NCI-H446 treated with DMSO at 0.1 percent for 48 hours (cell line): ENCODE results near the gene ATE1.
"Not testable (repeated sequence)": the region's sequence is repeated elsewhere in the genome, so short reads cannot be mapped to it uniquely, and the experiment has no call there.

Experiments used
- DNase-seq: peaks from one replicate; lab custom pipeline; 2025; lab: John Stamatoyannopoulos, UW

Gene ATE1

DNA sequence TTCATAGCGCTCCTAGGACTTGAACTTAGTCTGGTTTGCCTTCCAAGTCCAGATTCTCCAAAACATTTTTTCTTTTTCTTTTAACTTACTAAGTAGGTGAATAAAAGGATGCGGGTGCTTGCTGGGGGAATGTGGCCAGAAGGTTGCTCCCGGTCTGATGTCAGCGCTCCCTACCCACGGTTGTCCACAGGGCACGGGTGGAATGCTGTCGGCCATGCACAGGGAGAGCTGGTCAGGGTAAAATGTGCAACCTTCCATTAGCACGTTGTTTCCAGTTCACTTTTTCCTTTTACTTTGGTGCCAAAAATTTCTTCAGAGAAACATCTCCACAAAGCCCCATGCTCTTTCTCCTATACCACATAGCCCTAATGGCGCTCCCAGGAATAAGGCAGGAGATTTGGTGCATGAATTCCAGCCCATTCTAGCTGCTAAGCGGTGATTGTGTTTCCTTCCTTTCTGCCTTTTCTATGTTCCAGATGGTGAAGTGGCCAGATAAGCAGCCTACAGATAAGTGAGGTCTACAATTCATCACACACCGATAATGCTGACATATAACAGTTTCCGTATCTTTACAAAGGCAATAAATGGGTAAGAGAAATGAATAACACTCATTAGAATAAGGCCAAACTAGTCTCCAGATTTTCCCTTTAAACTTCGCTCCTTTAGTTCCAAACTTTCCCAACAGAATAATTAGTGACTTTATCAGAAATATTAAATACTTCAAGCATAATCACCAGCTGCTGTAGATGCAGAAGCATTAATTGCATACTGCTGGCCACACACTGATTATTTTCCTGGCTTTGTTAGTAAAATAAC lies 191.3 kb downstream of the ATE1 start:
- DNase-seq: no peak

GRCh38 chr10:121735263-121735662 lies 192.6 kb downstream of the ATE1 start:
- no peak for DNase-seq

DNA sequence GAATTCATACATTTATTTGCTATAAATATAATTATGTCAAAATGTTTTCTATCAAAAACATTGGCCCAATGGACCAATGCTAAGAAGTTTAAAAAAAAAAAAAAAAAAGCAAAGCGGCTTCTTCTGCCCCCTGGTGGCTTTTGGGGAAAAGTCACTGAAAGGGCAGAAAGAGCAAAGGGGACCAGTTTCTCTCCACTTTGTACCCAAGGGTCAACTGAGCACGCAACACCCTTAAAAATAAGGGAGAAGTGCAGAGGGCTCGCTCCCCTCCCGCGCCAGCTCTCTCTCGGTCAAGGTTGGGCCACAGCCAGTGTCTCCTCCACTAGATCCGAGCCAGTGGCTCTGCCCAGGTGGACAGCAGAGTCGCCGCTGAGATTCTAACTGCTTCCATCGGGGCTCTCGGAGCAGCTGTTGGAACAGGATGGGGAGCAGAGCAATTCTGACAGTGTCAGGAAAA lies 193.2 kb downstream of the ATE1 start:
- DNase-seq: no peak

- DNase-seq: no peak
These were observed 195.0 kb downstream of the ATE1 start for GRCh38 chr10:121732656-121733445.

DNA sequence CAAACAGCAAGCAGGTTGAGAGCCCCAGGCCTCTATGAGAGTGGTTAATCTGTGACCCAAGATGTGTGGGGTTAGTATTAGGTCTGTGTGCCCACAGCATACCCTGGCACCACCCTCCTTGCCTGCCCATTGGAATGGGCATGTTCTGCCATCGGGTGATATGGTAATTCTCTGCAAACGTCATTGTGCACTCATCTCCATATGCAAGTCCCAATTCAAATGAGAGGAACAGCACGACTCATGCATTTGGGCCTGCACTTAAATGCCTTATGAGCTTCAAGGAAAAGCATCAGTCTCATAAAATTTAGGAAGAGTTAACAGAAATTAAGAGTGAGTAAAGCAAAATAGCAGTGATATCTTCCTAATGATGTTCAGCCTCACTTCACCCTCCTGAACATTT lies 195.7 kb downstream of the ATE1 start:
- DNase-seq: no peak

DNA sequence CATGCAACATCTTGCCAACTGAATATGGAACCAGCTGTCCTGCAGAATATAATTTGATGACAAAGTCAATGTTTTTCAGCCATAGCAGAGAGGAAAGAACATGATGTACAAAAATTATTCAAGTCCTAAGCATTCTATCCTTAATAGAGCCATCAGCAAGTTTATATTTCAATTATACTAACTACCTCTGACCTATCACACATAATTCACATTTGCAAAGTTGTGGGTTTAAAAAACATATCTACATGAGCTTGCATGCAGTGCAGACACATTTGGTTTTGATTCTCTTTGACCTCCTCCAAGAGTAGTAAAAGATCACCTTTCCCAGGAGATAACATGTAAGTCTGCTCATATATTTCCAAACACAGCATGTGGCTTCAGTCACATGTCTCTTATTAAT lies 203.5 kb downstream of the ATE1 start:
- DNase-seq: no peak

DNA sequence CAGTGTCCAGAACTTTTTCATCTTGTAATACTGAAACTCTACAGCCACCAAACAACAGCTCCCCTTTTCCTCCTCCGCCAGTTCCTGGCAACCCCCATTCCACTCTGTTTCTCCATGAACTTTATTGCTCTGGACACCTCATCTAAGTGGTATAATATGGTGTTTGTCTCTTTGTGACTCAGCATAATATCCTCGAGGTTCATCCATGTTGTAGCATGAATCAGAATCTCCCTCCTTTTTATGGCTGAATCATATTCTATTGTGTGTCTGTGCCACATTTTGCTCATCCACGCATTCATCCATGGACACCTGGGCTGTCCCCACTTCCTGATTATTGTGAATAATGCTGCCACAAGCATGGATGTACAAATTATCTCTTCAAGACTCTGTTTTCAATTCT lies 205.2 kb downstream of the ATE1 start:
- DNase-seq: no peak

- no peak for DNase-seq
These were observed 206.6 kb downstream of the ATE1 start for GRCh38 chr10:121721257-121721656.

DNA sequence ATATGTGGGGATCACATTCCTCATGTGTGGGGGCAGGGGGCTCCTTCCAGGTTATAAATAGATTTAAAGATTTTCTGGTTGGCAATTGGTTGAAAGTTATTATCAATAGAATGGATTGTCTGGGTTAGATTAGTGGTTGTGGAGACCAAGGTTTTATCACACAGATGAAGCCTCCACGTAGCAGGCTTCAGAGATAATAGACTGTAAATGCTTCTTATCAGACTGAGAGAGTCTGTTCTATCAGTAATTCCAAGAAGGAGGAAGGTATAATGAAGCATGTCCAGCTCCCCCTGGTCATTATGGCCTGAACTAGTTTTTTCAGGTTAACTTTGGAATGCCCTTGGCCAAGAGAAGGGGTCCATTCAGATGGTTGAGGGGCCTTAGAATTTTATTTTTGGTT lies 211.9 kb downstream of the ATE1 start:
- no peak for DNase-seq

- DNase-seq: no peak
These were observed 212.8 kb downstream of the ATE1 start for GRCh38 chr10:121715076-121715475.

GRCh38 chr10:121713486-121713885 lies 214.3 kb downstream of the ATE1 start:
- peak; percentile 75 for DNase-seq

DNA sequence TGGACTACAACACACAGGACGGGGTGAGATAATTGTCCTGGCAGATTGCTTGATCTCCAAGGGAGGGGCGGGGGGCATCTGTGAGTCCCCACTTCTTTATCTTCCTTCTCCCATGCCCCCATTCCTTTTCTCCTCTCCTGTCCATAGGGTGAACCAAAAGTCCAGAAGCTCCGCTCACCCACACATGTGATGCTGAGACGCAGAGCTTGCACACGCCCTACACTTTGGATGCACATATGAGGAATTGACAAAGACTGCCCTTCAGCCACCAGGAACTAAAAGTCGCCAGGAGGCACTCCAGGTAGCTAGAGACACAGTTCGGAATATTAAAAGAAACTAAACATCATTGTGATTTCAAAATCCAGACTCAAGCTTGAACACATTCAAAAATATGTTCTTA lies 216.9 kb downstream of the ATE1 start:
- no peak for DNase-seq

DNA sequence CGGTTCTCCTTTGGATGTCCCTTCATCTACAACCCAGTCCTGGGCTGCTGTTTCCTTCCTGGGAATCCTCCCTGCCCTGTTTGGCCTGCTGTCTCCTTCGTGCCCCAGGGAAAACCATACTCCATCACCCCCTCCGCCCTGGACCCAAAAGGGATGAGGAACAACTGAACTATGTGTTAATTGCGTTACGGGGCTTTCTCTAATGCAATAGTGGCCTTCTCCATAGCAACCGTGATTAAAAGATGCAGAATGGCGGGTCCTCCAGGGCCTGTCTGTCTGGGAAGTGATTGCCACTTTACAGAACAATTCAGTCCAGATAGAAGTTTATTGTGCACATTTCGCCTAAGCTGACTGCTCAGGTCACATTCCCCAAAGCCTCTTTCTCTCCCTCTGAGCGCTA lies 217.6 kb downstream of the ATE1 start:
- no peak for DNase-seq

- no peak for DNase-seq
These were observed 218.2 kb downstream of the ATE1 start for GRCh38 chr10:121709675-121710073.

DNA sequence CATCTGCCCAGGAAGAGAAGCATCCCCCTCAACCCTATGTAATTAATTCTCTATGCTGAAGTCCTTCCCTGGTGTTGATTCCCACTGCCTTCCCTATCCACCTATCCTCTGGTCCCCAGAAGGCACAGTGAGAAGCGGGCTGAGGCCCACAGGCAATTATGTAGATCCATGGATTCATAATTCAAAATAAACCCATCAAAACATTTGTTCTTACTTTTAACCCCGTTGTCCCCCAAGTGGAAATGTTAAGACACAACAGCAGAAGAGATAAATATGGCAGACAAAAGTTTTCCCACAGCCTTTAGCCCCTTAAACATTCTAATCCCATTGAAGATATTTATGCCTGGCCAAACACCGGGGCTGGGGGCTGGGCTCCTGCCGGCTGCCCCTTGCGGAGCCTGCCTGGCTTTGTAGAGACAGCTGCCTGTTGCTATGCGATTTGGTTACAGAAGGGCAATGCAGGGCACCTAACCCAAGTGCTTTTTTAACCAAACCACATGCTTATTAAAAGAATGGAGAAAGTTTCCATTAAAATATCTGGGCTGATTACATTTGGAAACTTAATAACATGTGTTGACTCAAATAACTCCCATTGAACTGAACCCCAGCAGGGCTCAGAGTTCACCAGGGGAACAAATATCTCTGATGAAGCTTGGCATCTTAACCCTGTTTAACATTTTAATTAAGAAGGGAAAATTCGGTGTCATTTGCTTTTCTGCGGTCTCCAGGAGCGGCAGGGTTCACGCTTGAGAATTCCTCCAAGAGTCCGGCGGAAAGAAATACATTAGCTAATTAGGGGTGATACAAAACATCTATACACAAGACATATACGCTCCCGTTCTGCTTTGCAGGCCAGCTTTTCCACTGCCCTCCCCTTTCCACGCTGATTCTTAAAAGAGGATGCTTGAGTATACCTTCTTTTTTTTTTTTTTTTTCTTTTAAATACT lies 218.8 kb downstream of the ATE1 start:
- no peak for DNase-seq

DNA sequence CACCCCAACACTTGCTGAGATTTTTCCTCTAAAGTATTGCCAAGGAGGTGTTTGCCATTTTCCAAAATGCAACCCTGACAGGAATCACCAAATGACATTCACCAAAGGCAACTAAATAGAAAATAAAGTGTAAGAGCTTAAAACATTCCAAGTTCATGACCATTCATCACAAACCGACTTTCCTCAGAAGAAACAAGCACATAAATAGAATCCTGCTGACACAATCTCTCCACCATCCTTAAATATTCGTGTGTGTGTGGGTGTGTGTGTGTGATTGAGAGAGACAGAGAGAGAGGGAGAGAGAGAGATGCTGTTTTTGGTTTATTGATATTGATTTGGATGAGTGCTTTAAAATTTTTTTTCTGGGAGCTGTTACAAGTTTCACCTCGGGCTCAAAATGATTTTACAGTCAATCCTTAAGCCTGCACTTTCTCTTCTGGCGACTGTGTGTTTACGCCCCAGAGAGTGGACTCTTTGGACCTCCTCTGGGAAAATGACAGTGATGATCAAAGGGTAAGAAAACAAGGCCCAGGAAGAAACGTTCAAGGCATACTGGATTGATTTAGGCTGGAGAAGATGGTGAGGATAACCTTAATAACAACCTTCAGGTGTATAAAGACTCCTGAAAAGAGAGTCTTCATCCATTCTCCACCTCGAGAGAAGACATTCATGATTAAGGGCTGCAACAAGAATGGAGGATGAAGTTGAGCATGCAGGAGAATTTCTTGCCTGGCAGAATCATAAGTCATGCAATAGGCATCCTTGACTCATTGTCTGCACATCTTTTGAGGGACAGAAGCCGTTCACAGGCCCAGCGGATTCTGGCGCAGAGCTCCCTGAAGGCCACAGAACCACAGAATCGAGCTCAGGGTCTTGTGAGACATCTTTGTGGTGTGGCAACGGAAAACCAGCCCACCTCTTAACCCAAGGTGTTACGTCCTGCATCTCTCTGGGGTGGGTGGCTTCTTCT lies 225.2 kb downstream of the ATE1 start:
- no peak for DNase-seq

- DNase-seq: no peak
These were observed 227.4 kb downstream of the ATE1 start for GRCh38 chr10:121700416-121700815.

- DNase-seq: not testable (repeated sequence)
These were observed 228.1 kb downstream of the ATE1 start for GRCh38 chr10:121699703-121700102.

DNA sequence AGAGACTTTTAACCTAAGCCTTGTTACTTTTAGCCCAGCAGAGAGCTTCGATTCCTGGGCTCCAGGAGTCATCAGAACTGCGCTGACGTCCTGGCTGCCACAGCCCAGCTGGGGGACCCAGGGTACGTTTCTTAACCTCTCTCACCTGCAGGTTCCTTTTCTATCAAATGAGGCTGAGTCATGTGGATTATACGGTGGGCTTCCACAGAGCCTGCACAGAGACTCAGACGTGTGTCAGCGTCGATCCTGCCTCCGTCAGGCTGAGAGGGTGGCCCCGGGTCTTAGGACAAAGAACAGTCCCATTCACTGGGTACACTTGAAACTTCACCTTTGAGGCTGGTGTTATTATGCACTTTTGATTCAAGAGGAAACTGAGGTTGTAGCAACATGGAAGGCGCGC lies 228.9 kb downstream of the ATE1 start:
- DNase-seq: no peak

GRCh38 chr10:121698336-121698735 lies 229.5 kb downstream of the ATE1 start:
- DNase-seq: no peak

- no peak for DNase-seq
These were observed 231.0 kb downstream of the ATE1 start for GRCh38 chr10:121696854-121697253.
